HUES64 (cell line): ENCODE data around the gene LEUTX.
"Not testable (repeated sequence)": the region's sequence is repeated elsewhere in the genome, so short reads cannot be mapped to it uniquely, and the experiment has no call there.

Experiments
- H3K27ac ChIP-seq: 2 replicates; pipeline ENCODE4 v1.7.0; 2013; ENCODE audit warnings: low read depth, low read length, inconsistent platforms
- H3K27me3 ChIP-seq: 2 replicates; pipeline ENCODE4 v1.6.1; 2013; ENCODE audit warnings: mild to moderate bottlenecking, low read length; ENCODE audit not compliant: insufficient read depth
- H3K36me3 ChIP-seq: 2 replicates; pipeline ENCODE4 v1.6.1; 2013; ENCODE audit warnings: mild to moderate bottlenecking, low read length; ENCODE audit not compliant: insufficient read depth
- H3K4me1 ChIP-seq: 2 replicates; pipeline ENCODE4 v1.6.1; 2013; ENCODE audit warnings: mild to moderate bottlenecking, low read length, moderate library complexity; ENCODE audit not compliant: insufficient read depth
- H3K4me3 ChIP-seq: 2 replicates; pipeline ENCODE4 v1.5.1; 2013; ENCODE audit warnings: mild to moderate bottlenecking, low read length, moderate library complexity
- H3K9ac ChIP-seq: 2 replicates; pipeline ENCODE4 v1.6.1; 2013; ENCODE audit warnings: mild to moderate bottlenecking, low read depth, low read length
- H3K9me3 ChIP-seq: 2 replicates; pipeline ENCODE4 v1.6.1; 2013; ENCODE audit warnings: low read depth, low read length; ENCODE audit not compliant: insufficient read depth
- WGBS: fragments of 150-250, 120-280 bp; methylation state at CpG from one replicate; pipeline ENCODE4 v1.1.7; 2013; ENCODE audit warnings: missing lambda C conversion rate; 5-methylcytosine and 5-hydroxymethylcytosine counted together

The LEUTX gene

DNA sequence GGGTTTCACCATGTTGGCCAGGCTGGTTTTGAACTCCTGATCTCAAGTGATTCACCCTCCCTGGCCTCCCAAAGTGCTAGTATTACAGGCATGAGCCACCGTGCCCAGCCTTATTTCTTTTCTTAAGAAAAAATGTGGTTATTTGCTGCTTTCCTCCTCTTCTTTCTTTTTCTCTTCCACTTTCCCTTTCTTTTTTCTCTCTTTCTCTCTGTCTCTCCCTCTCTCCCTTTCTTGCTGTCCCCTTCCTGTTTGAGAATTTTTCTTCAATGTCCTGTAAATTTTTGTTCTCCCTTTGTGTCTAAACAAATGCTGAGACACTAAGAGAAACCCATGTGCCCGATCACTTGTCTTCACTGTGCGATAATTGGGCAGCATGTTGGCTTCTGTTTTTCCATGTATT lies 2.2 kb downstream of the LEUTX start:
- Histone ChIP-seq H3K4me1 (no peaks in the 10 kb centered on the region), H3K4me3 (no peak overlapping the region), H3K27me3 (no peaks in the 10 kb centered on the region), H3K27ac (no peak overlapping the region), H3K9ac (no peak overlapping the region), H3K9me3 (no peaks in the 10 kb centered on the region), H3K36me3 (no peaks in the 10 kb centered on the region)
- 88% methylated on average over 3 of the region's 3 CpGs for WGBS

DNA sequence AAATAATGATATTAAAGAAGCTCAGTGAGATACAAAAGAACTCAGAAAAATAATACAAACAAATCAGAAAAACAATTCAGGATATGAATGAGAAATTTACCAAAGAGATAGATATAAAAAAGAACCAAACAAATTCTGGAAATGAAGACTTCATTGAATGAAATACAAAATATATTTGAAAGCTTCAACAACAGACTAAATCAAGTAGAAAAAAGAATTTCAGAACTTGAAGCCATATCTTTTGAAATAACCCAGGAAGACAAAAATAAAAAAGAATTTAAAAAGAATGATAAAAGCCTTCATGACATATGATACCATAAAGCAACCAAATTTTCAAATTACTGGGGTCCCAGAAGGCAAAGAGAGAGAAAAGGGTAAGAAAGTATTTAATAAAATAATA lies 9.6 kb downstream of the LEUTX start:
- H3K4me3 ChIP-seq, result no peak overlapping the region
- no peak overlapping the region for H3K9ac ChIP-seq
- H3K4me1 ChIP-seq, result peaks cover 4% of the 10 kb centered on the region; the same call in 1 of the 2 replicates
- H3K36me3 ChIP-seq, result no peaks in the 10 kb centered on the region
- H3K27me3 ChIP-seq, result no peaks in the 10 kb centered on the region
- no peak overlapping the region for H3K27ac ChIP-seq
- H3K9me3 ChIP-seq, result no peaks in the 10 kb centered on the region

DNA sequence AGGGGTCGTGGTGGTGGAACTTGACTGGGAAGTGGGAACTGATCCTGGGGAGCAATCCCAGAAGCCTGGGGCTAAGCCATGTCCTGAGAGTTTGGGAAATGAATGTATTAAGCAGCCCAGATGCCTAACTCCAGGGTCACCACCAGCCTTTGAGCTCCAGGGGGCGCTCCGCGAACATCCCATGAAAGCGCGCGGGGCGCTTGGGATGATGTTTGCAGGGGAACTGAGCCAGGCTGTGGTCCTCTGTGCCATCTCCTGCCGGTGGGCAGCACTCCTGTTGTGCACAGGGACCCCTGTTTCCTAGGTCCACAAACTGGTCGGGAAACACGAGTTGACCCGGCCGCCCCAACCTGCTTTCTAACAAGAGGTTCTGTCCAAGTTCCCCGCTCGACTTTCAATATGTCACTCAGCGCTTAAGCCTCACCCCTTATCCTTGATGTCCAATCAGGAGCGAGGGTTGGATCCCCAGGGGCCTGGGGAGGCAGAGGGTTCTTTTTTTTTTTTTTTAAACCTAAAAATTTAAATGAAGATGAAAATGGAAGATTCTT lies 14.4 kb downstream of the LEUTX start:
- no peaks in the 10 kb centered on the region for H3K36me3 ChIP-seq
- H3K27me3 ChIP-seq, result no peaks in the 10 kb centered on the region
- WGBS, result 1% methylated on average over 16 of the region's 17 CpGs
- H3K9ac ChIP-seq, result peak overlapping the region; percentile 42; the same call in 1 of the 2 replicates
- no peak overlapping the region for H3K27ac ChIP-seq
- H3K4me1 ChIP-seq, result peaks cover 26% of the 10 kb centered on the region
- H3K4me3 ChIP-seq, result peak overlapping the region; percentile 81
- no peaks in the 10 kb centered on the region for H3K9me3 ChIP-seq

DNA sequence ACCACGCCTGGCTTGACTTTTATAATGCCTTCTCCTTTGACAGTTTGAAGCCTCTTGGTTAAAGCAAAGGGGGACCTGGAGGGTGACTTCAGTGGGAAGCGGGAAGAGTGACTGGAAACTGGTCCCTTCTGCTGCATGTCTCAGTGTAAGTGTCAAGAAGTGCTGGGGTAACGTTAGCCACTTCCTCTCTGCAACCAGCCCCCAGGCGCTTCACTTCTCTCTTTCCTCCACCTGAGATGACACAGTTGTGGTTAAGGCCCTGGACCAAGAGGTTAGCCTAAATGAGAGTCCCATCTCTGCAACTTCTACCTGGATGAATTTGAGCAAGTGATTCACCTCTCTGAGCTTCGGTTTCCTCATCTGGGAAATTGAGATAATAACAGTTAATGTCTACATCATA lies 16.3 kb downstream of the LEUTX start:
- H3K36me3 ChIP-seq, result no peaks in the 10 kb centered on the region
- H3K4me3 ChIP-seq, result no peak overlapping the region
- no peak overlapping the region for H3K27ac ChIP-seq

DNA sequence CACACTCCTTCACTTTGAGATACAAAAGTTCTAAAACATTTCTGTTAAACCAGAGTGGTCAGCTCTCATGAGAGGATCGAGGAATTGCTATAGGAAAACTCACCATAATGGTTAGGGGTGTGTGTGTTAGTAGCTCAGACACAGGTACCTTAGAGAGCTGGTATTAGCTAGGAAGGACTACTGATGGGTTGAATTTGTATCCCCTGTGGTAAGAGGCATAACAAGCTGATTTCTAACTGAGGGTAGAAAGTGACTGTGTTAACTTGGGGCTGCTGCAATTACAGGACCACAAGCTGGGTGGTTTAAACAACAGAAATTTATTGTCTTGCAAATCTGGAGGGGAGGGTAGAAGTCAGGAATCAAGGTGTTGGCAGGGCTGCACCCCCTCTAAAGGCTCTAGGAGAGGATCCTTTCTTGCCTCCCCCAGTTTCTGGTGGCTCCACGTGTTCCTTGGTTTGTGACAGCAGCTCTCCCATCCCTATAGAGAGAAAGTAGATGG lies 17.4 kb downstream of the LEUTX start:
- no peak overlapping the region for H3K9ac ChIP-seq
- no peaks in the 10 kb centered on the region for H3K36me3 ChIP-seq
- H3K4me3 ChIP-seq, result no peak overlapping the region
- no peaks in the 10 kb centered on the region for H3K27me3 ChIP-seq
- H3K4me1 ChIP-seq, result peaks cover 26% of the 10 kb centered on the region
- H3K27ac ChIP-seq, result peak overlapping the region; percentile 16; the same call in 1 of the 2 replicates
- H3K9me3 ChIP-seq, result no peaks in the 10 kb centered on the region
- WGBS, result 66% methylated on average over 1 of the region's 2 CpGs

More for the DNA sequence above, 16.3 kb downstream of the LEUTX start:
- Histone ChIP-seq H3K9me3 (no peaks in the 10 kb centered on the region), H3K9ac (no peak overlapping the region), H3K4me1 (peaks cover 26% of the 10 kb centered on the region), H3K27me3 (no peaks in the 10 kb centered on the region)
- WGBS, result 88% methylated on average over 4 of the region's 5 CpGs

DNA sequence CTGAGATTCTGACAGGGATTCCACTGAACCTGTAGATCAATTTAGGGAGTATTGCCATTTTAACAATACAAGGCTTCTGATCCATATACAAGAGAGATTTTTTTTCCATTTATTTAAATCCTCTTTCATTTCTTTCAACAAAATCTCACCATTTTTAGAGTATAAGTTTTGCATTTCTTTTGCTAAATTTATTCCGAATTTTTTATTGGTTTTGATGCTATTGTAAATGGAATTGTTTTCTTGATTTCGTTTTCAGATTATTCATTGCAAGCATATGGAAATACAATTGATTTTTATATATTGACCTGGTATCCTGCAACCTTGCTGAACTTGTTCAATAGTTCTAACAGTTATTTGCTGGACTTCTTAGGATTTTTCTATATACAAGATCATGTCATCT lies 18.4 kb downstream of the LEUTX start:
- no peak overlapping the region for H3K9ac ChIP-seq
- peaks cover 26% of the 10 kb centered on the region for H3K4me1 ChIP-seq
- H3K27ac ChIP-seq, result no peak overlapping the region
- no peaks in the 10 kb centered on the region for H3K27me3 ChIP-seq
- WGBS, result no CpG with 5 or more reads among the region's 2 CpGs
- H3K36me3 ChIP-seq, result no peaks in the 10 kb centered on the region
- no peak overlapping the region for H3K4me3 ChIP-seq
- no peaks in the 10 kb centered on the region for H3K9me3 ChIP-seq

DNA sequence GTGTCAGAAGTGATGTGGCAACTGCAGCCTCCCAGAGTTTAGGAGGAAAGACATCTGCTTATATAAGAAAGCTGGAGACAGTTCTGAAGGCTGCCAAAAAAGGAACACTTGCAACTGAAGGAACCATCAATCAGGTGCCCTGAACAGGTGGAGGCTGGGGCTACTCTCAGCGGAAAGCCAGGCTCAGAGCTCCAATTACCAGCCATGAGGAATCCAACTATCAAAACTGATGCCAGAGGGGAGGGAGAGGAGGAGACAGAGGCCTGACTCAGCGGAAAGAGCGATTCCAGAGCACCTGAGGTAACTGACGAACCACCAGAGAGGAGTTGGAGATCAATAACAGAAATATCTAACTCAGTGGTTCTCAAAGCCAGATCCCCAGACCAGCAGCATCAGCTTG lies 24.3 kb downstream of the LEUTX start:
- WGBS, result 63% methylated on average over 4 of the region's 4 CpGs
- no peaks in the 10 kb centered on the region for H3K27me3 ChIP-seq
- no peak overlapping the region for H3K4me3 ChIP-seq
- peaks cover 7% of the 10 kb centered on the region; the same call in 1 of the 2 replicates for H3K4me1 ChIP-seq
- no peak overlapping the region for H3K9ac ChIP-seq
- no peaks in the 10 kb centered on the region for H3K9me3 ChIP-seq
- H3K27ac ChIP-seq, result no peak overlapping the region
- H3K36me3 ChIP-seq, result no peaks in the 10 kb centered on the region

DNA sequence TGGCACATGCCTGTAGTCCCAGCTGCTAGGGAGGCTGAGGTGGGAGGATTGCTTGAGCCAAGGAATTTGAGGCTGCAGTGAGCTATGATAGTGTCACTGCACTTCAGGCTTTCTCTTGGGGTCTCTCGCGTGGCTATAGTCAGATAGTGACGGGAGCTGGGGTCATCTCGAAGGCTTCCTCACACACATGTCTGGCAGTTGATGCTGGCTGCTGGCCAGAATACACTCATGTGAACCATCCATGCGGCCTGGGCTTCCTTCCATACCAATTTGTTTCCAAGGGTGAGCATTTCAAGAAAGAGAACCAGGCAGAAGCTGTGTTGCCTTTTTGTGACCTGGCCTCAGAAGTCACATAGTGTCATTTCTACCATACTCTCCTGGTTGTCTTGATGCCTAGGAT lies 26.4 kb downstream of the LEUTX start:
- 92% methylated on average over 5 of the region's 5 CpGs for WGBS
- H3K9me3 ChIP-seq, result 0 out of 2 replicates have a peak, but pooled peaks cover 3% of the 10 kb centered on the region
- H3K27ac ChIP-seq, result no peak overlapping the region

DNA sequence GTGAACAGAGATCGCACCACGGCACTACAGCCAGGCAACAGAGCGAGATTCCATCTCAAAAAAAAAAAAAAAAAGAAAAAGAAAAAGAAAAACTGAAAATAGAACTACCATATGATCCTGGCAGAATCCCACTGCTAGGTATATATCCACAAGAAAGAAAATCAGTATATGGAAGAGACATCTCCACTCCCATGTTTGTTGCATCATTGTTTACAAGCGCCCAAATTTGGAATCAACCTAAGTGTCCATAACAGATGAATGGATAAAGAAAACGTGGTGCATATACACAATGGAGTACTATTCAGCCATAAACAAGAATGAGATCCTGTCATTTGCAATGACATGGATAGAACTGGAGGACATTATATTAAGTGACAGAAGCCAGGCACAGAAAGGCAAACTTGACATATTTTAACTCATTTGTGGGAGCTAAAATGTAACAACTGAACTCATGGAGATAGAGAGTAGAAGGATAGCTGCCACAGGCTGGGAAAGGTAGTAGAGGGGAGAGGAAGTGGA lies 29.3 kb downstream of the LEUTX start:
- H3K36me3 ChIP-seq, result no peaks in the 10 kb centered on the region
- no peak overlapping the region for H3K9ac ChIP-seq
- H3K9me3 ChIP-seq, result 0 out of 2 replicates have a peak, but pooled peaks cover 3% of the 10 kb centered on the region
- H3K27ac ChIP-seq, result no peak overlapping the region
- no peak overlapping the region for H3K4me3 ChIP-seq
- WGBS, result 82% methylated on average over 2 of the region's 5 CpGs
- no peaks in the 10 kb centered on the region for H3K27me3 ChIP-seq
- peaks cover 7% of the 10 kb centered on the region; the same call in 1 of the 2 replicates for H3K4me1 ChIP-seq

More for the DNA sequence above, 26.4 kb downstream of the LEUTX start:
- H3K27me3 ChIP-seq, result no peaks in the 10 kb centered on the region
- no peak overlapping the region for H3K4me3 ChIP-seq
- H3K4me1 ChIP-seq, result peaks cover 7% of the 10 kb centered on the region; the same call in 1 of the 2 replicates
- no peaks in the 10 kb centered on the region for H3K36me3 ChIP-seq
- H3K9ac ChIP-seq, result no peak overlapping the region

DNA sequence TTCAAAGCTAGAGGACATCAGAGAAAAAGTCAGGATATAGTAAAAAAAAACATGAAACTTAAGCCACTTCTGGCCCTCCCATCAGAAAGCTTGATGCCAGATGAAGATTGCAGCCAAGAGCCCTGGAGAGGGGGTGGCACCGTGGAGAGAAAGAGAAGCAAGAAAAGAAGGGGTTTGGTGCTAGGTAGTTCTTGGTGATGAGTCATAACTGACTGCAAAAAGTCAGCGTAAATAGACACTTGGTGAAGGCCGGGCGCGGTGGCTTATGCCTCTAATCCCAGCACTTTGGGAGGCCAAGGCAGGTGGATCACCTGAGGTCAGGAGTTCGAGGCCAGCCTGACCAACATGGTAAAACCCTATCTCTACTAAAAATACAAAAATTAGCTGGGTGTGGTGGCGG lies 30.0 kb downstream of the LEUTX start:
- not testable (repeated sequence) for H3K4me1 ChIP-seq, H3K4me3 ChIP-seq, H3K9ac ChIP-seq, H3K27me3 ChIP-seq, H3K9me3 ChIP-seq, H3K27ac ChIP-seq, H3K36me3 ChIP-seq
- WGBS, result 97% methylated on average over 6 of the region's 7 CpGs

DNA sequence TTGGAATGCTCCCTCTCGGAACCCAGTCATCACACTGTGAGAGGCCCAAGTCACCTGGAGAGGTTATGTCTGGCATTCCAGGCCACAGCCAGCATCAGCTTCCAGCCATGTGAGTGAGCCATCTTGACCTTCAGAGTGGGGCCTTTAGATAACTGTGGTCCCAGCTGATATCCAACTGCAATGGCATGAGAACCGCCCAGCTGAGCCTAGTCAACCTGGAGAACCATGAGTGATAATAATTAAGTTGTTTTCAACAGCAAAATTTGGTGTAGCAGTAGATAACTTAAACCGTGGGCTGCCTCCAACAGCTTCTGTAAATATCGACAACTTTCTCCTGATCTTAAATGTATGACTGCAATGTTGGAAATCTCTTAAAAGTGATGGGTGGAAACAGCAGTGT lies 30.7 kb downstream of the LEUTX start:
- Histone ChIP-seq H3K27me3 (no peaks in the 10 kb centered on the region), H3K9ac (no peak overlapping the region), H3K36me3 (no peaks in the 10 kb centered on the region), H3K4me3 (no peak overlapping the region), H3K27ac (no peak overlapping the region), H3K4me1 (no peaks in the 10 kb centered on the region), H3K9me3 (0 out of 2 replicates have a peak, but pooled peaks cover 3% of the 10 kb centered on the region)
- WGBS, result 94% methylated on average over 4 of the region's 4 CpGs
